Activated CD8-positive, alpha-beta memory T cell treated with anti-CD3 and anti-CD28 coated beads, Interleukin-2, amount 50 U/mL, for 1 hour (primary cell): ENCODE results near the gene FMR1.

Source experiments
- DNase-seq: peaks from one replicate; pipeline ENCODE4 v3.0.0-alpha.2; 2020; ENCODE audit errors: extremely low read depth

FMR1 gene

DNA sequence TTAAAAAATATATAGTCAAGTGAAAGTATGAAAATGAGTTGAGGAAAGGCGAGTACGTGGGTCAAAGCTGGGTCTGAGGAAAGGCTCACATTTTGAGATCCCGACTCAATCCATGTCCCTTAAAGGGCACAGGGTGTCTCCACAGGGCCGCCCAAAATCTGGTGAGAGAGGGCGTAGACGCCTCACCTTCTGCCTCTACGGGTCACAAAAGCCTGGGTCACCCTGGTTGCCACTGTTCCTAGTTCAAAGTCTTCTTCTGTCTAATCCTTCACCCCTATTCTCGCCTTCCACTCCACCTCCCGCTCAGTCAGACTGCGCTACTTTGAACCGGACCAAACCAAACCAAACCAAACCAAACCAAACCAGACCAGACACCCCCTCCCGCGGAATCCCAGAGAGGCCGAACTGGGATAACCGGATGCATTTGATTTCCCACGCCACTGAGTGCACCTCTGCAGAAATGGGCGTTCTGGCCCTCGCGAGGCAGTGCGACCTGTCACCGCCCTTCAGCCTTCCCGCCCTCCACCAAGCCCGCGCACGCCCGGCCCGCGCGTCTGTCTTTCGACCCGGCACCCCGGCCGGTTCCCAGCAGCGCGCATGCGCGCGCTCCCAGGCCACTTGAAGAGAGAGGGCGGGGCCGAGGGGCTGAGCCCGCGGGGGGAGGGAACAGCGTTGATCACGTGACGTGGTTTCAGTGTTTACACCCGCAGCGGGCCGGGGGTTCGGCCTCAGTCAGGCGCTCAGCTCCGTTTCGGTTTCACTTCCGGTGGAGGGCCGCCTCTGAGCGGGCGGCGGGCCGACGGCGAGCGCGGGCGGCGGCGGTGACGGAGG lies at the start of gene FMR1:
FMR1 (plus strand) TSS at position 728 of the 831 bp plus-strand sequence. CDS start 261 bp downstream, outside the sequence.
- peak; percentile 84 for DNase-seq

DNA sequence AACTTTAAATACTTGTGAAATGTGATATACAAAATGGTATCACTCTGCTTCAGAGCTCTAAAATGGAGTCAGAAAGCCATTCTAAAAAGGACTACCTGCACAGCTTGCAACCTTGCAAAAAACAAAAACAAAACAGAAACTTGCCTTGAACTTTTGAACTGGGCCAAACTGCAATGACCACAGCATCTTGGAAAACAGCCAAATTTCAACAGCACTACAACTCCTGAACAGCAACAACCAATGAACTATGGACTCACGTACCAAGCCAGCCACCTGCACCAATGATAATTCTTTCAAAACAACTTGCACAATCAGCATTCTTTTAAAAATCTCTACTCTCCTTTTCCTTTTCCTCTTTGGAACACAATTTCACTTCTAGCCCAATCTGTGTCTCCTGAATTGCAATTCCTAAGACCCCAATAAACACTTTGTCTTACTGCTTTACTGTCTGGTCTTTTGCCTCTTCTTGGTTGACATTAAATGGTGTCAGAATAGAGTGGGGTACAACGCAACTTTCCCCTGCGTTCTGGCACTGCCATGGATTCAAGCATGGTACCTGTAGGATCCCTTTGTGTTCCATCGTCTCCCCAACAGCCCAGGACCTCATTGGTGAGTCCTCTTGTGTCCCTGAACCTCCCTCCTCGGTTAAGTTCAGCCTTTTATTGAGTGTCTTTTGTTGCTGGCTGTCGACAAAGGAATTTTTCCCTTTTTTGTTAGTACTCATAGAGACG lies 35.7 kb upstream of the FMR1 start:
- DNase-seq, result no peak

DNA sequence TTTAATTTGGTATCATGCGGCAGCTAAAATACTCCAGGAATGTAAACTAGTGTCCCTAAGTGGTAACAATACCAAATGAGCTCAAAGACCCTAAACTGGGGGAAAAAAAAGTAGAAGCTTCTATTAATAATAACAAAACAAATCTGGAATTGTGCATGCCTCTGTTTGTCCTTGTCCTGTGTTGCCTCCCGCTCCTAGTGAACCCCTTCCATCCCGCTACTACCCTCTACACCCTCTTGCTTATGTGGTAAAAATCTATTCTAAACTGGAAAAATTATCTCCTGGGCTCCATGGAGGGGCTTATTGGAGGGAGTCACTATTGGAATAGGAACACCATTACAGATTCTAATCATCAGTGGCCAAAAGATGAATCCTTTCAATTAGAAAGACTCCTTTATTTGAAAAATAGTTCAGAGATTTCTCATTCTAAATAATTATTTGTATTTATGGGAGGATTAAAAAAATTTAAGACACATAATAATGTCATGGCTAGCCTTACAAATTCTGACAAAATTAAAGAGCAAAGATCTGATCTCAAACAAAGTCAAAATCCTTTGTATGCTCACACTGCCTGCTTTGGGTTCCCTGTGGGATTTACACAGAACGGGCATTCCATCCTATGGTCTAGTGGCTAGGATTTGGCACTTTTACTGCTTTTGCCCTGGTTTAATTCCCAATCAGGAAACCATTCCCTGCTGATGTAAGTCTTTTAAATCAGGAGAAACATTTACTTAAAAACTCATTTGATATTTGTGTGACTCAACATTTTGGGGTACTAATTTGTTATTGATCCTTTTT lies 34.7 kb upstream of the FMR1 start:
- DNase-seq, result no peak

DNA sequence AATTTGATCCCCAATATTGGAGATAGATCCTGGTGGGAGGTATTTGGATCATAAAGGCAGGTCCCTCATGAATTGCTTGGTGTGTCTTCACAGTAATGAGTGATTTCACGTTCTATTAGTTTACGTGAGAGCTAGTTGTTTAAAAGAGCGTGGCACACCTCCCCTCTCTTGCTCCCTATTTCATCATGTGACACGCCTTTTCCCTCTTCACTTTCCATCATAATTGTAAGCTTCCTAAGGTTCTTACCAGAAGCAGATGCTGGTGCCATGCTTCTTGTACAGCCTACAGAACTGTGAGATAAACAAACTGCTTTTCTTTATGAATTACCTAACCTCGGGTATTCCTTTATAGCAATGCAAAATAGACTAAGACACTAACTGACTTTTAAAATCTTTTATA lies 34.0 kb upstream of the FMR1 start:
- no peak for DNase-seq

DNA sequence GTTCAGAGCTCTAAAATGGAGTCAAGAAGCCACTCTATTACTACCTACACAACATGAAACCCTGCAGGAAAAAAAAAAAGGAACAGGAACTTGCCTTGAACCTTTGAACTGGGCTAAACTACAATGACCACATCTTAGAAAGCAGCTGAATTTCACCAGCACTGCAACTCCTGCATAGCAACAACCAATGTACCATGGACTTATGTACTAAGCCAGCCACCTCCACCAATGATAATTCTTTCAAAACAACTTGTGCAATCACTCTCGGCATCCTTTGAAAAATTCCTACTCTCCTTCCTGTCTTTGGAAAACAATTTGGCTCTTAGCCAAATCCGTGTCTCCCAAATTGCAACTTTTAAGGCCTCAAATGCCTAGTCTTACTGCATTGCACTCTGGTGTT lies 26.8 kb upstream of the FMR1 start:
- DNase-seq, result no peak

DNA sequence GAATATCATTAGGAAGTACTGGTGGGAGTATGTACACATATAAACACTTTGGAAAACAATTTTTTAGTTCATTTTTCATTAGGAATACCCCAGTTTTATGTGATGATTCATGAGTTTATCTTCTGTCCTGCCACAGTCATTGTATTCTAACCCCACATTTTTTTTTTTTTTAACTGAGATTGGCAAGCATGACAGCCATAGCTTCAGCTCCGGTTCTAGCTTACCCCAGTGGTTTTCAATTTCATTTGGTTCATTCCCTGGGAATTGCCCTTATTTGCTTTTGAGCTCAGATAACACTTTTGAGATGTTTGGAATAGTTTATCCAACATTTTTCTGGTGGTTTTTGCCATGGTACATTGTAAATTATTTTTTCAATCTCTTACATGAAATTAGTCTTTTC lies 21.0 kb upstream of the FMR1 start:
- DNase-seq, result no peak

DNA sequence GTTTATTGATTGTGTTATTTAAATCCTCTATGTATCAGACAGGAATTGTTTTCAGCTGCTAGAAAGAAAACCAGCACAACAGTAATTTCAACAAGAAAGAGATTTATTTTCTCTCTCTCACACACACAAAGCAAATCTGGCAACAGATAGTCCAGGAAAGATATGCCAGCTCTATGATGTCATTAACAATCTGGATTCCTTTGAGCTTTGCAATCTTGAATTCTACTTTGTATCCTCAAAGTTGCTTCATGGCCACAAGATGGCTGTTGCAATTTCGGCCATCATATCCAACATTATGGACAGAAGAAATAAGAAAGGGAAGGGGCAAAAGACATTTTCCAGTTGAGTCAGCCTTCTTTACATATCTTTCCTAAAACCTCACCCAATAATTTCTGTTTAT lies 19.8 kb upstream of the FMR1 start:
- no peak for DNase-seq

DNA sequence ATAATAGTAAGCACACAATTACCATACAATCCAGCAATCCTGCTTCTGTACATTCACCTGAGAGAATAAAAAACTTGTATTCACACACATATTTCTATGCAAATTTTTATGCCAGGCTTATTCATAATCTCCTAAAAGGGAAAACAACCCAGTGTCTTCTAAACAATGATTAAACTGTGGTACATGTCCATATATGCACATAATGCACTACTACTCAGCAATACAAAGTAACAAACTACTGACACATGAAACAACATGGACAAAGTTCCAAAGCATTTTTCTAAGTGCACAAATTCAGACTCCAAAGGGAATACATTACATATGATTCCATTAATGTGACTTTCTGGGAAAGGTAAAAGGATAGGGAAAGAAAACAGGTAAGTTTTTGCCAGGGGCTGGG lies 18.0 kb upstream of the FMR1 start:
- no peak for DNase-seq

DNA sequence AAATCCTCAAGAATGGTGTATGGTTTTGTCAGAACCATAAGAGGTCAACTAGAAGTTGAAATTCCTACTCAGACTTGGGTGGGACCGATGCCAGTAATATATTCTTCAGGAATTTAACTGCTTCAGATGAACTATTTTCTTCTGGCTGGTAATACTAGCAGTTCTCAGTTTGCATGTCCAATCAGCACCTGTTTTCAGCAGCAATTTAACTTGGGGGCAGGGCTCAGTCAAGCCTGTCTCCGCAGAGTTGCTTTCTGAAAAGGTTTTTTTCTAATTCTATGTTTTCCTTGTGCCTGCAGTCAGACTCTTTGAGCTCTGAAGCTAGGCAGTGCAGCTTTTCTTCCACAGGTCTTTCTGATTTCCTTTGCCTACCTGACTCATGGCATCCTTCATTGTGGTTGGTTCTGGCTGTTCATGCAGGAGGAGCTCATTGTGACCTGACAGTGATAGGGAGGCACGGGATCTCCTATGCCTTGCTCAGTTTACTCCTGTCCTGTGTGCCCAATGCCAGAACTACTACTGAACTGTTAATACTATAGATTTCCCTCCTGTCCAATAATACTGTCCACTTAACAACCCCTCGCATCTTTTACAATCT lies 17.3 kb upstream of the FMR1 start:
- DNase-seq, result no peak

DNA sequence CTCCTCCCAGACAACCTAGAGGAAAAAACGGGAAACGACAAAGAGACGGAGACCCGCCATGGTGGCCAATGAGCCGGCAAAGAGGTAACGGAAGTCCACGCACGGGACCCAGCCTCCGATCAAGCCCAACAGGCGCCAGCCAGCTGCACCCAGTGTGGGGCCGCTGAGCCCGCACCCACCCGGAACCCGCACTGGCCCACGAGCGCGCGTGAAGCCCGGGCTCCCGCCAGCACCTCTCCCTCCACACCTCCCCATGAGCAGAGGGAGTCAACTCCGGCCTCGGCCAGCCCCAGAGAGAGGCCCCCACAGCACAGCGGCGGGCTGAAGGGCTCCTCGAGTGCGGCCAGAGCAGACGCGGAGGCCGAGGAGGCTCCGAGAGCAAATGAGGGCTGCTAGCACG lies 14.6 kb upstream of the FMR1 start:
- DNase-seq, result no peak

DNA sequence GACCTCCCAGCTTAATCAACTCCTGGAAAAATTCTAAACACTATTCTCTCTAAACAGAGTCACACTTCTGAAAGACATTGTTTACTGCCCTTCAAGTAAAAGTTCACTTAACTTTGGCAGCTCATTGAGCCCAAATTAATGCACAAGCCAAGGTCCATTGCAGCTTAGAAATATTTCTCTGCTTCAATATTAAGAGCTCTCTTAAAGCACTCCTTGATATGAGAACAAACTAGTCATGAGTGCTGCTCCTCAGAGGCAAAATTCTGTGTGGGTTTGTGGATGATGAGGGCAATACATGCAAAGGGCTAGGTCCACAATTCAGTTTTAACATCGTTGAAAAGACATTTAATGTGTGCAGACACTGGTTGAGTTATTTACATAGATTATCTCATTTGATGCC lies 12.8 kb upstream of the FMR1 start:
- no peak for DNase-seq

DNA sequence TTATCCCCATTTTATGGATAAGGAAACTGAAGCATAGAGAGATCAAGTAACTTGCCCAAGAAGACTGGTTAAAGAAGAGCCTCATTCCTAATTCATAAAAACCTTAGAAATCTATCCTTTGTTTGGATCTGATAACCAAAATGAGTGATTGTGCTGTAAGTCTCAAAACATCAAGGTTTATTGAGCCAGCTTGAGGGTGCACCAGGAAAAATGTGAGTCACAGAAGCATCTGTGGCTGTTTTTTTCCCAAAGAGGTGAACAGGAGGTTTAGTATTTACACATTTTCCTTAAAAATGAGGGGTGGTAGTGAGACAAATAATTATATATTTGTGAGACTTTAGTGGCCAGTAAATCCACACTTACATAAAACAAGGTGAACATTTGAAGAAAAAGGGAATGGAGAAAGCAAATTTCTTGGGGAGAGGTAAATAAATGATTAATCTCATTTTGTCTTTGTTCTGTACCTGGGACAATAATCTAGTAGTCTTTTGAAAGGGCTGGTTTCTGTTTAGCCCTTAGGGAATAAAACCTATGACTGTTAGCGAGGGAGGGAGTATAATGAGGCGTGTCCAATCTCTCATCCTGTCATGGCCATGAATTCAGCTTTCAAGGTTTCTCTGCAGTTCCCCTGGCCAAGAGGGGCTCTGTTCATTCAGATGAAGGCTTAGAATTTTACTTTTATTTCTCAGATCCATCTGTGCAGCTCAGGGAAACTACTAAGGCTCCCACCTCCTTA lies 12.2 kb upstream of the FMR1 start:
- DNase-seq, result no peak

DNA sequence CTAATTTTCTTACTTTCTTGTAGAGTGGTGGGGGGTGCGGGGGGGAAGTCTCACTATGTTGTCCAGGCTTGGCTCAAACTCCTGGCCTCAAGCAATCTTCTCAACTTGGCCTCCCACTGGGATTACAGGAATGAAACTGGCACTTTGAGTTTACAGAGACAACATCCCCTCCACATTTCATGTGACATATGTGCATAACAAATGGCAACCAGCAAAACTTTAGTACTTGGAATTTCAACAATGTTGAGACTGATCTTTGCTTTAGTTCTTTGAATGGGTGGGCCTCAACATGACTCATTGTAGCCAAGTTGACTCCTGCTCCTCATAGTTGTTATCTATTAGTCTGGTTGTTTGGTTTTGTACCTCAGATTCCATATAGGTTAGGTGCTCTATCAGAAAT lies 11.4 kb upstream of the FMR1 start:
- DNase-seq, result no peak

DNA sequence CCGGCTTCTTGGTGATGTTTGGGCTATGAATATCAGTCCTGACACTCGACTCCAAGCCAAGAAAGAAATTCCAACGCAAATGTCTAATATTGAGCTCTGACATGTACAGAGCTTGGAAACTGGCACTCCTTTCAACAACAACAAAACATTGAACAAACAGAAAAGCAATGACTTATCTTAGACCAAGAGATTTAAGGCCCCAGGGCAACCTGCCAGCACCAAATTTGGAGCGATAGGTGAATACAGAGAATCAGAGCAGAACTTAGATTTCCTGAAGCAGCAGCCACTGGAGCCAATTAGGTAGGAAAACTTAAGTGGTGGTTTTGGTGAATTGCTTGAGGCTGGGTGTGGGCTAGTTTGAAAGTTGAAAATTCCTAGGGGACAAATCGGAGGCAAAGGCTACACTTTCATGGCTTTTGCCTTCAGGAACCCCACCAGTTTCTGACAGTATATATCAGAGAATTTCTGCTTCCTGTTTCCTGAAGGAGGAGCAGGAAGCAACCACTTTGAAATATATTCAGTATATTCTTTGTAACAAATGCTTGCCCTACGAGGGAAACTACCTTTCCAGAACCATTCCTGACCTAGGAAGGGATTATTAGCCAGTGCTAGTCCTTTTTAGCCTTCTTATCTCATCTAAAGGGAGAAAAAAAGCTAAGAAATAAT lies 10.1 kb upstream of the FMR1 start:
- DNase-seq, result no peak

DNA sequence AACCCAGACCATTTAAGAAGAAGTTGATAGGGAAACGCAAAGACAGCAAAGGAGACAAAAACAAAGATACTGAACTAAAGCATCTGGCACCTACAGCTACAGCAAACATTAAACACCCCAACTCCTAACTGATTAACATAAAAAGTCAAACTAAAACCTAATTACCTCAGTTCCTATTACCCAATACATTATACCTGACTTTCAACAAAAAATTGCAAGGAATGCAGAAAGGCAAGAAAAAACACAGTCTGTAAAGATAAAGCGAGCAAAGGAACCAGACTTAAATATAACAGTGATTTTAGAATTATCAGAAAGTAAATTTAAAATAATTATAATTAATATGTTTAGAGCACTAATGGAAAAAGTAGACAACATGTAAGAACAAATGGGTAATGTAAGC lies 9.4 kb upstream of the FMR1 start:
- no peak for DNase-seq

DNA sequence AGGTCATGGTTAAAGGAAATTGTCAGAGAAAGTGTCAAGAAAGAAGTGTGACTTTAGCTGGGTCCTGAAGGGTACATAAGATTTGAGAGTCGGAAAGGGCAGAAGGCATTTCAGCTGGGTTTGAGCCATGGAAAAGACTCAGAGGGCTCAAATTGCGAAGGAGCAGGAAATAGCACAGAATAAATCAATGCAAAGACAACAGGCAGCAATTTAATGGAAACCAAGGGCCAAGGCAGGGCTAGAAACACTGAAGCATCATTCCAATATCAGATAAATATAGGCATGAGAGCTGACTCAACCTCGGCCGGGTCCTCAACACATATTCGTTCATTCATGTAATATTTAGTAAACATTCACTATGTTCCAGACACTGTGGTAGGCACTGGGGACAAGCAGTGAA lies 3.6 kb upstream of the FMR1 start:
- DNase-seq, result no peak

DNA sequence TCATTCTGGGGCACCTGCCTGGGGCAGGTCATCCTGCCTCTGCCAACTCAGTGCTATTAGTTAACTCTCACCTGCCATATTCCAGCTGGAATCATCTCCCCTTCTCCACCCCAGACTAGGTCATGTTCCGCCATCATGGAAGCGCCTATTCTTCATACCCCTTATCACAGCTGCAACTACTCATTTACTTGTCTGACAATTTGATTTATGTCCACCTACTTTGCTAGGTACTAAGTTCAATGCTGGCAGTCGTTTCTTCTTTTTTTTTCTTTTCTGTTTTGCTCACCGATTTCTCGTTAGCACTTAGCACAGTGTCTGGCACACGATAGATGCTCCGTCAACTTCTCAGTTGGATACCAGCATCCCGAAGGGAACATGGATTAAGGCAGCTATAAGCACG lies 1.1 kb upstream of the FMR1 start:
- DNase-seq, result no peak

DNA sequence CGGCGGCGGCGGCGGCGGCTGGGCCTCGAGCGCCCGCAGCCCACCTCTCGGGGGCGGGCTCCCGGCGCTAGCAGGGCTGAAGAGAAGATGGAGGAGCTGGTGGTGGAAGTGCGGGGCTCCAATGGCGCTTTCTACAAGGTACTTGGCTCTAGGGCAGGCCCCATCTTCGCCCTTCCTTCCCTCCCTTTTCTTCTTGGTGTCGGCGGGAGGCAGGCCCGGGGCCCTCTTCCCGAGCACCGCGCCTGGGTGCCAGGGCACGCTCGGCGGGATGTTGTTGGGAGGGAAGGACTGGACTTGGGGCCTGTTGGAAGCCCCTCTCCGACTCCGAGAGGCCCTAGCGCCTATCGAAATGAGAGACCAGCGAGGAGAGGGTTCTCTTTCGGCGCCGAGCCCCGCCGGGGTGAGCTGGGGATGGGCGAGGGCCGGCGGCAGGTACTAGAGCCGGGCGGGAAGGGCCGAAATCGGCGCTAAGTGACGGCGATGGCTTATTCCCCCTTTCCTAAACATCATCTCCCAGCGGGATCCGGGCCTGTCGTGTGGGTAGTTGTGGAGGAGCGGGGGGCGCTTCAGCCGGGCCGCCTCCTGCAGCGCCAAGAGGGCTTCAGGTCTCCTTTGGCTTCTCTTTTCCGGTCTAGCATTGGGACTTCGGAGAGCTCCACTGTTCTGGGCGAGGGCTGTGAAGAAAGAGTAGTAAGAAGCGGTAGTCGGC lies 528 bp downstream of the FMR1 start:
- no peak for DNase-seq

DNA sequence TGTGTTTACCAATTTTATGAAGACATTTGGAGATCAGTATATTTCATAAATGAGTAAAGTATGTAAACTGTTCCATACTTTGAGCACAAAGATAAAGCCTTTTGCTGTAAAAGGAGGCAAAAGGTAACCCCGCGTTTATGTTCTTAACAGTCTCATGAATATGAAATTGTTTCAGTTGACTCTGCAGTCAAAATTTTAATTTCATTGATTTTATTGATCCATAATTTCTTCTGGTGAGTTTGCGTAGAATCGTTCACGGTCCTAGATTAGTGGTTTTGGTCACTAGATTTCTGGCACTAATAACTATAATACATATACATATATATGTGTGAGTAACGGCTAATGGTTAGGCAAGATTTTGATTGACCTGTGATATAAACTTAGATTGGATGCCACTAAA lies 1.9 kb downstream of the FMR1 start:
- no peak for DNase-seq

DNA sequence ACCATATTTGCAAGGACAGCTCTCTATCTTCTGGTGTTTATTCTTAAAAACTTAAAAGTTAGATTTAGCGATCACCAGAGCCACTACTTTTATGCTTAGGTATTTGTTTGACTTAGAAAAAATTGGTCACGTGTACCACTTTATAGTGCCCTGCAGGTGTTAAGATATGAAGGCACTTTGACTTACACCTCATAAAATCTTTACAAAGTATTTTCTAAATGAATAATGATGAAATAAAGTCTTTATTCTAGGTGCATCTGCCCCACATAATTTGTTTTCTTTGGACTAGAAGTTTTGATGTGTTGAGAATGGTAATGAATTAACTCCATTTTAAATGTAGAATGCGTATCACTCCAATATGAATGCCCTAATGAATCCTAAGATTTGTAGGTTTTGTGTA lies 2.9 kb downstream of the FMR1 start:
- DNase-seq, result no peak
